IPS DF 6.9 (cell line): ENCODE measurements around the gene LNX1.

ENCODE experiments used
- DNase-seq: peaks from one replicate; pipeline ENCODE4 v3.0.0-alpha.2; 2013; ENCODE audit warnings: low read depth, low spot score
- H3K27ac ChIP-seq: one replicate; pipeline ENCODE4 v1.5.1; 2013; ENCODE audit warnings: low read length, control low read depth
- H3K27me3 ChIP-seq: 2 replicates; pipeline ENCODE4 v1.6.1; 2013; ENCODE audit warnings: mild to moderate bottlenecking, low read length; ENCODE audit not compliant: control insufficient read depth, insufficient read depth
- H3K36me3 ChIP-seq: 2 replicates; pipeline ENCODE4 v1.6.1; 2013; ENCODE audit warnings: low read length; ENCODE audit not compliant: control insufficient read depth, insufficient read depth
- H3K4me1 ChIP-seq: 2 replicates; pipeline ENCODE4 v1.6.1; 2013; ENCODE audit warnings: low read length; ENCODE audit not compliant: control insufficient read depth, insufficient read depth
- H3K4me3 ChIP-seq: 2 replicates; pipeline ENCODE4 v1.5.1; 2013; ENCODE audit warnings: mild to moderate bottlenecking, low read length
- H3K9me3 ChIP-seq: 2 replicates; pipeline ENCODE4 v1.6.1; 2013; ENCODE audit warnings: low read length, inconsistent platforms; ENCODE audit not compliant: control insufficient read depth, insufficient read depth
- WGBS: extraction: QIAGEN DNeasy Blood & Tissue Kit; methylation state at CpG from one replicate; pipeline ENCODE4 v1.1.7; 2013; ENCODE audit warnings: mixed read lengths, missing lambda C conversion rate; ENCODE audit not compliant: insufficient read length, insufficient coverage; 5-methylcytosine and 5-hydroxymethylcytosine counted together

Gene LNX1

DNA sequence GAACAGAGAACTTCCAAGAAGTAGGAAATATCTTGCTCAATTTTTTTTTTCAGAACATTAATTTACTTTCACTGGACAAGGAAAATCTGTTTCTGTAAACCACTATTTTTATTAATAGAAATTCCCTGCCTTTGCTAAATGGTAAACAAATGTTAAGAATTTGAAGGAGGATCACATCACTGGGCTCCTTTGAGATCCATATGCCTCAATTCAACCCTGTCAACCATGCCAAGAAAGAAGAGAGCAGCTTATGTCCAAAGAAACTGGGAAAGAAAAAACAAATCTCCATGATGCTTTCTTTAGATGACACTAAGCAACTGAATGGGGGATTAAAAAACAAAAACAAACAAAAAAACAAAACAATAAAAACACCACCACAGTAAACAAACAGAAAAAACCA, 47.7 kb downstream of the LNX1 start:
- Histone ChIP-seq H3K4me3 (no peak overlapping the region), H3K4me1 (no peaks in the 10 kb centered on the region; the same call in 1 of the 2 replicates), H3K36me3 (no peaks in the 10 kb centered on the region), H3K27me3 (peaks cover 2% of the 10 kb centered on the region; the same call in 1 of the 2 replicates), H3K9me3 (no peaks in the 10 kb centered on the region), H3K27ac (no peak overlapping the region)
- DNase-seq, result no peak

DNA sequence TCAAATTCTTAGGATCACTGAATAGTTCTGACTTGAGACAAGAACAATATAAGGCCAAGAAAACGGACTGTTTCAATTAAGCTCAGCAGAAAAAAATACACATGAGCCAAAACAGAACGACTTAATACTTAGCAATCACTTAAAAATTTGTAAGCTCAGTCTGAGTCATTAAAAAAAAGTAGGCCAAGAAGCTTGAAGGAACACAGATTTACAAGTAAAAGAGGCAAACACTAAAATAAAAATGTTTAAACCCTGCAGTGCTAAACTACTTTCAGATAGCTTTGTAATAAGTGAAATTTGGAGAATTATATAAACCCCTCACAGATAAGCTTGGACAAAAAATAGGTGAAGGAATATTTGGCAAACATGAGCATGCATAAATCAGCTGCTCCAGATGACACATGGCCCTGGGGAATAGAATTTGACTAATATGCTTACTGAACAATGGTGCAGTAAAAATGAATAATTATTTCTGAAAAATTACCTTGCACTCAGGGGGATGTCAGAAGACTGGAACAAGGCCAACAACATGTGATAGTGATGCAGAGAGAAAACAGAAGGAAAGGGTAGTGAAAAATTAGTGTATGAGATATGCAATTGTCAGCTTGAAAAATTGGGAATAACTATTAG, 49.6 kb downstream of the LNX1 start:
- WGBS, result no CpG with 5 or more reads among the region's 2 CpGs
- Histone ChIP-seq H3K27me3 (peaks cover 2% of the 10 kb centered on the region; the same call in 1 of the 2 replicates), H3K36me3 (no peaks in the 10 kb centered on the region), H3K4me3 (no peak overlapping the region), H3K4me1 (no peaks in the 10 kb centered on the region; the same call in 1 of the 2 replicates), H3K27ac (no peak overlapping the region), H3K9me3 (no peaks in the 10 kb centered on the region)
- no peak for DNase-seq

DNA sequence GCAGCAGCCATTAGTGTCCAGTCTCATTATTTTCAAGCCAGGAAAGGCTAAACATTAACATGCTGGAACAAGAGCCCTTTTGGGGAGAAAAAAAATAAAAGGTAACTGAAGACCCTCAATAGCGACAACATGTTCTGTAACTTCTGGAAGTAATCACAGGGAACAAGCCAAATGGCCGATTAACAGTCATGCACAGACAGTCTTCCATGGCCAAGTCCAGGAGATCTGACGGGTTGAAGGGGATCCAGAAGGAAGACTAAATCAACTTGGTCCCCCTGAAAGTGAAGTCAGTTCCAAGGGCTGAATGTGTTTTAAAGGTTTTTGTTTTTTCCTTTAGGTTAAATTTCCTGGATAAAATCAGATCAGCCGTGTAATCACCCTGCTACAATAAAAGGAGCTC, 52.5 kb downstream of the LNX1 start:
- no peak overlapping the region for H3K27ac ChIP-seq
- no peak overlapping the region for H3K4me3 ChIP-seq
- H3K4me1 ChIP-seq, result no peaks in the 10 kb centered on the region
- H3K27me3 ChIP-seq, result peaks cover 2% of the 10 kb centered on the region; the same call in 1 of the 2 replicates
- DNase-seq, result no peak
- no CpG with 5 or more reads among the region's 4 CpGs for WGBS
- no peaks in the 10 kb centered on the region for H3K9me3 ChIP-seq
- no peaks in the 10 kb centered on the region for H3K36me3 ChIP-seq

DNA sequence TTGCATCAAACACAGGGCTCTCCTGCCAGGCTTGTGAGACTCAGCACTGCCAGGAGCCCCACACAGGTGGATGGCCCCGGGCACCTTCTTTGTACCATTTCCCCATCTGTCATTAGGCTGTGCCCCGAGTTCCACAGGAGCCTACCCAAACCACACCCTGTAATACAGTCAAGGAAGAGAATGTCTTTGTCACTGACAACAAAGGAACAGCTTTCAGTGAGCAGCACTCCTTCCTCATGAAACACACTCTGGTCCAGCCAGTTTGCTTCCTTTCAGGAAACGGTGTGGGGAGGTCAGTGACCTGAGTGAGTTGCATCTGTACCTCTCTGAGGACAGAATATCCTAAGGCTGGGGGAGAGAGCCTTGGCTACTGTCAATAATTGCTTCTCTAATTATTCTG, 53.7 kb downstream of the LNX1 start:
- no CpG with 5 or more reads among the region's 3 CpGs for whole genome bisulfite sequencing
- H3K4me1 ChIP-seq, result peaks cover under 1% of the 10 kb centered on the region; the same call in 1 of the 2 replicates
- H3K27ac ChIP-seq, result no peak overlapping the region
- H3K4me3 ChIP-seq, result no peak overlapping the region
- peaks cover 2% of the 10 kb centered on the region; the same call in 1 of the 2 replicates for H3K27me3 ChIP-seq
- no peaks in the 10 kb centered on the region for H3K9me3 ChIP-seq
- no peak for DNase-seq
- H3K36me3 ChIP-seq, result no peaks in the 10 kb centered on the region

DNA sequence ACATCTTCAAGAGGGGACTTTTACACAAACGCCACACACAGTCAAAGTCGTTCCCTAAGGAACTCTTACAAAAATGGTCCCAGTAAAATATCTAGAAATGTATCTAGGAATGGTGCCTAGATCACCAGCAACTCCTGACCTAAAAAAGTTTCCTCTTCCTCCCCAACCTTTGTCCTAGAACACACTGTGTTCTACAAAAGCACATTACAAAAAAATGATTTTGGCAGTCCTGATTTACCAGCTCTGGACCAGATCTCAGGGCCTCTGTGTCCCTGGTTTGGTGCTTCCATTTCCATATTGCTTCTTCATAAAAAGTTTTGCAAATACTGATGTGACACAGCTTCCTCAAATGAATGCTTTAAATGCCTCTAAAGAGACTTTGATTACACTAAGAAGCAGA, 55.0 kb downstream of the LNX1 start:
- H3K9me3 ChIP-seq, result no peaks in the 10 kb centered on the region
- DNase-seq, result no peak
- H3K27me3 ChIP-seq, result no peaks in the 10 kb centered on the region; the same call in 1 of the 2 replicates
- peaks cover 2% of the 10 kb centered on the region; the same call in 1 of the 2 replicates for H3K4me1 ChIP-seq
- WGBS, result no CpG with 5 or more reads among the region's 2 CpGs
- H3K36me3 ChIP-seq, result no peaks in the 10 kb centered on the region
- H3K27ac ChIP-seq, result no peak overlapping the region
- H3K4me3 ChIP-seq, result no peak overlapping the region

DNA sequence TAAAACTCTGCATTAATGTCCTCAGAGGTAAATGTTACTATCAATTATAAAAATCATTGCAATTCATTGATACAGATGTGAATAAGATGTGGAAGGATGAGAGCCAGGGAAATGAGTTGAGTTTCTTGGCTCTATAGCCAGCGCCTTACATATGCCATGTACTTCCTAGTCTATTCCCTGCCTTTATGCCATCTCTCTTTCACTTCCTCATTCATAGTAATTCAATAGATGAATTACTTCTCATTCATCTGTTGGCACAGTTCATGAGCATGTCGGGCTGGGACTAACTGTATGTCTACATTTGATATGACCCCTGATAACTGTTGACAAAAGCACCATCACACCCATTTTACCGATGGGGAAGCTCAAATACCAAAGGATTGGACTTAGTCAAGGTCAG, 55.7 kb downstream of the LNX1 start:
- no peak for DNase-seq
- Histone ChIP-seq H3K4me1 (peaks cover 2% of the 10 kb centered on the region; the same call in 1 of the 2 replicates), H3K36me3 (no peaks in the 10 kb centered on the region), H3K27ac (no peak overlapping the region), H3K9me3 (no peaks in the 10 kb centered on the region), H3K4me3 (no peak overlapping the region), H3K27me3 (no peaks in the 10 kb centered on the region; the same call in 1 of the 2 replicates)
- WGBS, result no CpG with 5 or more reads among the region's 3 CpGs

DNA sequence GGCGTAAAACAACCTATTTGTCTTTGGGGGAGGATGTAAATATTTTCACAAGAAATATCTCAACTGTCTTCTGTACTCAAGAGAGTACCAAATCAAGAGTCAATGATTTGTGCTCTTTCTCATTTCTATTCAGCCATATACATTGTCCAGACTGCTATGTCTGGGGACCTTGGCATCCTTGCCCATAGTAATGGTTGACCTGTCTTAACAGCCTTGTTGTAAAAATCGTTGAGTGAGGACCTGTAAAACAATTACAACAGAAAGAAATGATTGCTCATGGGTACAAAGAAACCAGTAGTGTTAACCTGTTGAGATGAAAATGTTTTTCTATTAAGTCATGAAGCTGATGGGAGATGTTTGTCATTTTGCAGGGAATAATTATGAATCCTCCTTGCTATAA, 56.6 kb downstream of the LNX1 start:
- peaks cover 2% of the 10 kb centered on the region; the same call in 1 of the 2 replicates for H3K4me1 ChIP-seq
- DNase-seq, result no peak
- no peaks in the 10 kb centered on the region for H3K36me3 ChIP-seq
- H3K27me3 ChIP-seq, result no peaks in the 10 kb centered on the region; the same call in 1 of the 2 replicates
- no peaks in the 10 kb centered on the region for H3K9me3 ChIP-seq
- H3K4me3 ChIP-seq, result no peak overlapping the region
- H3K27ac ChIP-seq, result no peak overlapping the region
- no CpG with 5 or more reads among the region's 2 CpGs for WGBS

DNA sequence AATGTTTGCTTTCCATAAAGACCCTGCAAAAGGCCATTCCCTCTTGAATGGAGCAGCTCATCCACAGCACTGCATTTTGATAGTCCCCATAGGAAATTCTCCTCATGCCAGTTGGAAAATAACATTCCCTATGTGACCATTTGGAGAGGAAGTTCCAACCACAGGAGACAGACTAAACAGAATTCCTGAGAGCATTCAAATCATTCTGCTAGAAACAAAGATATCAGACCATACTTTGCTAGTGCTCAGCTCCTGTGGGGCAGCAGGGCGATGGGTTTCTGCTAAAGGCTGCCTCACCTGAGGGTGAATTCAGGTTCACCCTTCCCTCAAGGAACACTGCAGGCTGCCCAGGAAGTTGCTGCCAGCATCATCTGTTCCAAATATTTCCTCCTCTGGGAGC, 58.8 kb downstream of the LNX1 start:
- H3K4me1 ChIP-seq, result peaks cover 3% of the 10 kb centered on the region; the same call in 1 of the 2 replicates
- H3K9me3 ChIP-seq, result no peaks in the 10 kb centered on the region
- no CpG with 5 or more reads among the region's 1 CpG for WGBS
- H3K36me3 ChIP-seq, result no peaks in the 10 kb centered on the region
- DNase-seq, result no peak
- H3K27ac ChIP-seq, result no peak overlapping the region
- no peaks in the 10 kb centered on the region for H3K27me3 ChIP-seq
- no peak overlapping the region for H3K4me3 ChIP-seq

DNA sequence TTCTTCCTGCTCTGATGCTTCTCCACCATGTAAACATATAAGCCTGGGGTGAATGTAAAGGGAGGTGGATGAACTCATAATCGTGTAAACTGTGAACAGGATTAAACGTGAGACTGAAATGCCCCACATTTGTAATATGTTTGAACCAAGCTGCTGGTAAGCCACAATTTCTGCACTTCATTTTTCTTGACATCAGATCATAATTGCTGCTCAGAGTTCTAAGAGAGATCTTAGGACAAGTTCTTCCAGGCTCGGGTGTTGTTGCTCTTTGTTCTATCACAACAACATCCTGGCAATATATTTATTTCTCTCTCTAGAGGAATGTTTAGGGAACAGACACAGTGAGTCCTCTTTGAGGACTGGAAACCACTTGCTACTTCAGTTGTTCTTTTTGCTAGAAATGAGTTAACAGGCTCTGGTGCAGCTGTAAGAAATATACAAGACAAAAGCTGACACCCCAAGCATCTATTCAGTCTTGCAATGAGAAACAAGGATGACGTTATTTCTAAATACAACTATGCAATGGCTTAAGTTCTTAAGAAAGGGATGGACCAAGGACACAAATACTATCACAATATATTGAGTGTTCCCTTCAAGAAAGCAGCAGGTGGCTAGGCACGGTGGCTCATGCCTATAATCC, 59.6 kb downstream of the LNX1 start:
- Histone ChIP-seq H3K27ac (no peak overlapping the region), H3K9me3 (no peaks in the 10 kb centered on the region), H3K27me3 (no peaks in the 10 kb centered on the region), H3K36me3 (no peaks in the 10 kb centered on the region), H3K4me1 (peaks cover 5% of the 10 kb centered on the region), H3K4me3 (no peak overlapping the region)
- no CpG with 5 or more reads among the region's 5 CpGs for WGBS
- DNase-seq, result no peak

DNA sequence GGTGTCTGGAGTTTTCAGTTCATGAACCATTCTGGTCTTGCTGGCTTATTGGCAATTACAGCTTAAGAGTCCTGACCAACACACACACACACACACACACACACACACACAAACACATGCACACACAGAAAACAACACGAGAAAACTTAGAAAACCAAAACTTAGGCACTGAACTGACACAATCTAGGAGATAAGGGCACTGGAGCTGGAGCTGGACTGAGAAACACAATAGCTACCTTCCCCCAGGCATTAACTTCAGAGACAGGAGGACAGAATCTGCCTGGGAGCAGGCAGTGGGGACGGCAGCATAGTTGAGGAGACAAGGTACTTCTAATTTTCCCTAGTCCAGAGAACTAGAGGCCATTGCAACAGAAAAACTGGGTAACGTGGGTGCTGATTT, 62.3 kb downstream of the LNX1 start:
- no peaks in the 10 kb centered on the region for H3K27me3 ChIP-seq
- H3K4me3 ChIP-seq, result no peak overlapping the region
- no peaks in the 10 kb centered on the region for H3K9me3 ChIP-seq
- no peak overlapping the region for H3K27ac ChIP-seq
- H3K4me1 ChIP-seq, result peaks cover 5% of the 10 kb centered on the region
- no peak for DNase-seq
- WGBS, result no CpG with 5 or more reads among the region's 3 CpGs
- H3K36me3 ChIP-seq, result no peaks in the 10 kb centered on the region

DNA sequence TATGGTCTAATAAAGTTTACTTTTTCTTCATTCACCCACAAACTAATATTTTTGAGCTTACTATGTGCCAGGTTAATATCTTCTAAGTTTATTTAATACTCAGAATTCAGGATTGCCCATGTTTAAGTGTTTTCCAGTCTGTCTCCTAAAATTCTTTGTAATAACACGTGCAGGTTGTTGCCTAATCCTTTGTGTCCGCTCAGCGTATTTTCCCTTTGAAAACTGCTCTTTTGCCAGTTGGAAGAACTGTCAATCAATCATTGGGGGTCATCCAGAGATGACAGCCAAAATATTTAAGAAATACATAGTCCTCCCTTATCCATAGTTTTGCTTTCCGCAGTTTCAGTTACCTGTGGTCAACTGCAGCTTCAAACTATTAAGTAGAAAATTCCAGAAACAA, 63.4 kb downstream of the LNX1 start:
- H3K9me3 ChIP-seq, result no peaks in the 10 kb centered on the region
- no peak overlapping the region for H3K27ac ChIP-seq
- no peaks in the 10 kb centered on the region for H3K27me3 ChIP-seq
- H3K4me1 ChIP-seq, result peaks cover 5% of the 10 kb centered on the region
- H3K4me3 ChIP-seq, result no peak overlapping the region
- WGBS, result no CpG with 5 or more reads among the region's 4 CpGs
- no peak for DNase-seq
- no peaks in the 10 kb centered on the region for H3K36me3 ChIP-seq
